Activated T-helper 2 cell treated with anti-CD3 and anti-CD28 coated beads, Interferon-gamma antibody, Interleukin-2, Interleukin-4, amounts not matched to agents 10 μg/mL and 5 μg/mL and 100 μg/mL, durations not matched to agents 14 hours and 24 hours and 36 hours (primary cell): ENCODE data around the gene RANBP9. TPM values are rescaled to one million over a fixed set of nuclear protein-coding genes. Genes with fewer than 3 reads are reported as not detected.

ENCODE experiments used
- DNase-seq: peaks from one replicate; pipeline ENCODE4 v3.0.0; 2021; ENCODE audit warnings: low spot score
- H3K27ac Mint-ChIP-seq: one replicate; pipeline ENCODE4 v1.8.0; 2021; ENCODE audit warnings: mixed read lengths
- H3K27me3 Mint-ChIP-seq: one replicate; pipeline ENCODE4 v1.8.0; 2021; ENCODE audit warnings: low read depth, mixed read lengths
- H3K36me3 Mint-ChIP-seq: one replicate; pipeline ENCODE4 v1.8.0; 2021; ENCODE audit warnings: low read depth, mixed read lengths
- H3K4me1 Mint-ChIP-seq: one replicate; pipeline ENCODE4 v1.8.0; 2021; ENCODE audit warnings: low read depth, mixed read lengths
- H3K4me3 Mint-ChIP-seq: one replicate; pipeline ENCODE4 v1.8.0; 2021; ENCODE audit warnings: low read depth, mild to moderate bottlenecking, moderate library complexity, mixed read lengths
- H3K9me3 Mint-ChIP-seq: one replicate; pipeline ENCODE4 v1.8.0; 2021; ENCODE audit warnings: mixed read lengths
- intact Hi-C: fragments of 100-400 bp; cut with micrococcal nuclease; formaldehyde crosslinking; loops from one replicate; pipeline ENCODE4 v1.15.1; 2023
- total RNA-seq: library from RNA; stranded (reverse); gene quantifications from 2 replicates; pipeline ENCODE4 v1.2.3, GENCODE V29; 2022

Gene RANBP9
- total RNA-seq, 1 donor from 2014 or later, result 55.7 TPM

DNA sequence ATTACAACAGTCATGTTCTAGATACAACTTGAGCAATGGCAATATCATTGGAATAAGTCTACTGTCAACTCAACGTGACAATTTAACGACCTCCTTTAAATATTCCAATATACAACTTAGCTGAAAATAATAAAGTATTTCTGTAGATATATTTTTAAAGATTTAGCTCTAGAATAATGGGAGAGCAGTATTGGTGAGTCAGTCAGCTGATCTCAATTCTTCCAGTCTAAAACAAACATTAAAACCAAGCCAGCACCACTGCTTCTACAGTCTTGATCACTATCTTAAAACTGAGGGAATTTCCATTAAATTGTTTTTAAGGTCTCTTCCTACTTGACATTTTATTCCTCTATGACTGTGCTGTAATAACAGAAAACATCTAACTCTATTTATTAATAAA is 58.3 kb downstream of the RANBP9 start:
- DNase-seq, result no peak
- H3K9me3 Mint-ChIP-seq, result no peaks in the 10 kb centered on the region
- H3K36me3 Mint-ChIP-seq, result peaks cover 30% of the 10 kb centered on the region
- no peak overlapping the region for H3K27ac Mint-ChIP-seq
- intact Hi-C loops, result loop anchor here (2.0 kb wide), 1 partner anchor 16 kb away; no protein-coding TSS in a partner anchor
- H3K27me3 Mint-ChIP-seq, result no peaks in the 10 kb centered on the region
- H3K4me3 Mint-ChIP-seq, result no peak overlapping the region
- peaks cover 28% of the 10 kb centered on the region for H3K4me1 Mint-ChIP-seq

DNA sequence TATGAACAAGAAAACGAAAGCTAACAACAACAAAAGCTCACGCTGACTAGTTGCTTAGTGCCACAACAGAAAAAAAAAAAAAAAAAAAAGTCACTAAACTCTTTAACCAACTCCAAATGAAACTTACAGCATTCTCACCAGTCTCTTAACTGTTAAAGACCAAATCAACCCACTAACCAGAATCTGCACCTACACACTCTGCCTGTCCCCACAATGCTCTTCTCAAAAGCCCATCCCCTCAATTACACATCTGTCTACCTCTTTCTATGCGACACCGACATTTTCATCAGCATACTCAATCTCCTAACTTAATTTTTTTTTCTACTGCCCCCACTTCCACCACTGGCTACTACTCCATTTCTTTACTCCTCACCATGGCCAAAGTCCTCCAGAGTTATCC is 62.2 kb downstream of the RANBP9 start:
- Mint-ChIP-seq H3K27me3 (no peaks in the 10 kb centered on the region), H3K9me3 (no peaks in the 10 kb centered on the region), H3K4me3 (no peak overlapping the region), H3K4me1 (peaks cover 17% of the 10 kb centered on the region), H3K36me3 (peaks cover 33% of the 10 kb centered on the region), H3K27ac (peak overlapping the region; percentile 2)
- DNase-seq, result no peak
- intact Hi-C loops, result no loop called here

DNA sequence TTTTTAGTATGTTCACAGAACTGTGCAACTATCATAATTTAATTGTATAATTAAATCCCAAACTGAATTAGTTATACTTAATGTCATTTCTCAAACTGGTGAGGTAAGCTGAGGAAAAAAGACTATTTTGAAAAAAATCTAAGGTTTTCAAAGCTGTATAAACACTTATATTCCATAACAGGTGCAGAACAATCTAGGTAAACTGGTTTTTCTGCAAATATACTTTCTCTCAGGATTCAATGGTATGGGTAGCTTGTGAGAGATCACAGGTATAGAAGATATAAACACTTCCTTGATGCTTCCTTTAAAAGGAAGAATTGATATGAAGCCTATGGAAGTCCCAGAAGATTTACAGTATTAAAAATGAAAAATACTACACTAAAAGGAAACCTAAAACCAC is 62.8 kb downstream of the RANBP9 start:
- Mint-ChIP-seq H3K4me3 (no peak overlapping the region), H3K4me1 (peaks cover 16% of the 10 kb centered on the region), H3K9me3 (no peaks in the 10 kb centered on the region), H3K36me3 (peaks cover 34% of the 10 kb centered on the region), H3K27me3 (no peaks in the 10 kb centered on the region), H3K27ac (no peak overlapping the region)
- DNase-seq, result no peak
- intact Hi-C loops, result no loop called here

DNA sequence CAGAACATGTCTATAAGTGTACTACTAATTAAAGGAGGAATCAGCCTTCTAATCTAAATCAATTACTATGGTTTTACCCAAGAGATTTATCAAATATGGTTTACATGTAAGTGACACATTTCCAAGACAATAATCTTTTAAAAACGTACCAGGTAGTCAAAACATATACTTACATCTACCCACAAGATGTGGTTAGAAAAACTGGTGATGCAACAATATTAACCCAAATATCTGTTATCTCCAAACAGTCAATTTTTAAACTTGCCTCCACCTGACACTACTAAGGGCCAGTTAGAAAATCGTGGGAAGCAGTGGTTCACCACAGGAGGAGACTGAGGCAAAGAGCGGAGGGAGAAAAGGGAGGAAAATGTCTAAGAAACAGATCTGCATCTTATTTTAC is 68.5 kb downstream of the RANBP9 start:
- Mint-ChIP-seq H3K27ac (no peak overlapping the region), H3K4me1 (peaks cover 16% of the 10 kb centered on the region), H3K9me3 (no peaks in the 10 kb centered on the region), H3K4me3 (no peak overlapping the region), H3K36me3 (peaks cover 47% of the 10 kb centered on the region), H3K27me3 (no peaks in the 10 kb centered on the region)
- no peak for DNase-seq
- intact Hi-C loops, result no loop called here

DNA sequence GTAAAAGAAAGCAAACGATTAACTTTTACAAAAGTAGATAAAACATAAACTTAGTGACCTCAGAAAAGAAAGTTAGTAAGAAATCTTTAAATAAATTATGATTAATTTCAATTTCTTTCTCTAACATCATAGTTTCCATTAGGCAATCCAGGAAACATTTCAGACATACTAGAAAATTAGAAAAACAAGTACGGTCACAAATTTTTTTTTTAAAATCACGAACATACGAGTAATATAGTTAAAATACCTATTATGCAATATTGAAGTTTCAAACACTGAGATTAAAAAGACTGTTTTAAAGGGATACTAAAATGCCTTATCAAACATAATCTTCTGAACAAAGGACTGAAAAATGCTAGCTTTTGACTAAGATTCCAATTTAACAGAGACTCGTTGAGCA is 70.3 kb downstream of the RANBP9 start:
- peaks cover 58% of the 10 kb centered on the region for H3K36me3 Mint-ChIP-seq
- H3K4me1 Mint-ChIP-seq, result peaks cover 26% of the 10 kb centered on the region
- H3K27me3 Mint-ChIP-seq, result no peaks in the 10 kb centered on the region
- H3K27ac Mint-ChIP-seq, result no peak overlapping the region
- no peak overlapping the region for H3K4me3 Mint-ChIP-seq
- no peak for DNase-seq
- intact Hi-C loops, result no loop called here
- no peaks in the 10 kb centered on the region for H3K9me3 Mint-ChIP-seq

DNA sequence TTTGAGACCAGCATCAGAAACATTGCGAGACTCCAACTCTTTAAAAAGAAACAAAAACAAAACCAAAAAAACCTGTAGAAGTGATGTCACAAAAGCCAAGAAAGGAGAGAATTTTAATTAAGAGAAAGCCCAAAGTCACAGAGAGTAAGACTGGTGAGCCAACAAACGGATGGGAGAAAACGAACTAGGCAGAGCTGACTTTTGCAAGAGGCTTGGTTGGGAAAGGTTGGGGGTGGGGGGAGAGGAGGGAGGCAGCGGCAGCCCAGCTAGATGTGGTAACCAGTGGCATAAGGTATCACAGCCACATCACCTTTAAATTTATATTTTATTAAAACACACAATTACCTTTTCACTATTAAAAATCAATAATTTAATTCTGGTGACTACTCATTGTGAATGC is 73.0 kb downstream of the RANBP9 start:
- Mint-ChIP-seq H3K4me1 (peaks cover 31% of the 10 kb centered on the region), H3K4me3 (no peak overlapping the region), H3K36me3 (peaks cover 63% of the 10 kb centered on the region), H3K9me3 (no peaks in the 10 kb centered on the region), H3K27ac (peak overlapping the region; percentile 26), H3K27me3 (no peaks in the 10 kb centered on the region)
- intact Hi-C loops, result no loop called here
- no peak for DNase-seq

DNA sequence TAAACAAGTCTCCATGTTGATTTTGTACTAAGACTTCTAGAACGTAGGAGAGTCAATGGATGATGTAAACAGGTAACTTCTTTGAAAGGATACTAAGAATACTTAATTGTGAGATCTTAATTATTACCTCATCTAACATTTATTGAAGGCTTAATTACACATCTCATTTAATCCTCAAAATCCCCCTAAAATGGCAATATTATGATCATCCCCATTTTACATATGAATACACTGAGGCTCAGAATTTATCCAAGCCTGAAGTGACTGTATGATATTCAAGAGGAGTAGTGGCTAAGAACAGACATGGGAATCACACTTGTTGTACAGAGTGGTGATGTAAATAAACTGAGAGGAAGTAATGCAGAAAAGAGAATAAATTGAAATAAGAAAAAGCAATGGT is 73.6 kb downstream of the RANBP9 start:
- no peaks in the 10 kb centered on the region for H3K9me3 Mint-ChIP-seq
- no peaks in the 10 kb centered on the region for H3K27me3 Mint-ChIP-seq
- intact Hi-C loops, result no loop called here
- peaks cover 58% of the 10 kb centered on the region for H3K36me3 Mint-ChIP-seq
- H3K4me1 Mint-ChIP-seq, result peaks cover 26% of the 10 kb centered on the region
- no peak overlapping the region for H3K4me3 Mint-ChIP-seq
- no peak overlapping the region for H3K27ac Mint-ChIP-seq
- DNase-seq, result no peak

DNA sequence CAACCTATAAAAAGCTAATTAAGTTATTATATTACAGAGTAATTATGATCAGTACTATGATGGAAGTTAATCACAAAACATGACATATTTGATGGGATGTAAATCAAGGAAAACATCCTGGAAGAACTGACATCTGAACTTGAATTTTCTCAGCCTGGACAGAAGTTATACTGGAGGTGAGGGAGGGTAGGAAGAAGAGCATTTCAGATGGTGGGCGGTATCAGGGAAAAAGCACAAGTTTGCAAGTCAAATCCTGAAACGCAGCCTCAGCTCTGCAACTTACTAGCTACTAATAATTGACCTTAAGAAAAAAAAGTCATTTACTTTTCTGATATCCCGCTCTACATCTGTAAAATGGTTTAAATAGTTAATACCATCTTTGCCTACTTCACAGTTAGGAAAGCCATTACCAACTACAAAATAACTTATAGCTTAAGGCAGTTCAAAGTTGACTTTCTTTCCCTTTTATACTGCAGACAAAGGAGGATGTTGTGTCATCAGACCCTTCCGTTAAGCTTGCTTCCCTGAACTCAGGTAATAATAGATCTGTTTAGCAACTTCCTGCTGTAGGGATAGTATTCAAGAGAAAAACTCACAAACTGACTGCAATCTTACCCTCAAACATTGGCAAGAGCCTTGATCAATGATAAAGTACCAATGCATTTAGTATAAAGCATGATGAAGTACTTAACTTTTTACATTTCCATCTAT is 75.5 kb downstream of the RANBP9 start:
- DNase-seq, result no peak
- no peaks in the 10 kb centered on the region for H3K9me3 Mint-ChIP-seq
- H3K36me3 Mint-ChIP-seq, result peaks cover 65% of the 10 kb centered on the region
- H3K4me3 Mint-ChIP-seq, result no peak overlapping the region
- H3K27ac Mint-ChIP-seq, result no peak overlapping the region
- H3K27me3 Mint-ChIP-seq, result no peaks in the 10 kb centered on the region
- intact Hi-C loops, result no loop called here
- H3K4me1 Mint-ChIP-seq, result peaks cover 27% of the 10 kb centered on the region

DNA sequence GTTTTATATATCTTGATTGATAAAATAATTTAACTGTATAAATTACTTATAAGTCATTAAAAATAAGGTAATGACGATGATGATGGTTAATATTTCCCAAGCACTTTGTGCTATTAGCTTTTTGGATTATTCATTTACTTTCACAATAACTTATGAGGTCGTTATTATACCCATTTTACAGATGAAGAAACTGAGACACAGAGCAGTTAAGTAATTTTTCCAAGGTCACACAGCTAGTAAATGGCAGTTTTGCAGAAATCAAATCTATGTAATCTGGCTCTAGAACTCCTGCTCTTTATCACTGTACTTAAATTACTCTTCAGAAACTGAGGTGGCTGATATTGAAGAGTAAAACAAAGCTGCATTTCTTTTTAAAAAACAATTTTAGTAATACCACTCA is 78.3 kb downstream of the RANBP9 start:
- Mint-ChIP-seq H3K27me3 (no peaks in the 10 kb centered on the region), H3K36me3 (peaks cover 69% of the 10 kb centered on the region), H3K4me3 (no peak overlapping the region), H3K9me3 (no peaks in the 10 kb centered on the region), H3K4me1 (peaks cover 31% of the 10 kb centered on the region), H3K27ac (no peak overlapping the region)
- intact Hi-C loops, result no loop called here
- DNase-seq, result no peak

DNA sequence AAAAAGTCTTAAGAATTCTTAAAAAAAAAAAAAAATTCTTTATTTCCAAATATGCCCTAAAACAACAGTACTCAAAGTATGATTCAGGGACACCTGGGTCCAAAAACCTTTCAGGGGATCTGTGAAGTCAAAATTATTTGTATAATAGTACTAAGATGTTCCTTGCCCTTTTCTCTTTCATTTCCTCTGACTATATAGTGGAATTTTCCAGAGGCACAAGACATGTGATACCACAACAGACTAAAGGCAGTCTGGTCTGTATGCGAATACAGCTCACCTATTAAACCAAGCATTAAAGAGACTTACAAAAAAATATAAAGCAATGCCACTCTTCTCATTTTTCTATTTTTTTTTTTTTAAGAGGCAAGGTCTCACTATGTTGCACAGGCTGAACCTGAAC is 81.1 kb downstream of the RANBP9 start:
- no peak for DNase-seq
- Mint-ChIP-seq H3K27me3 (no peaks in the 10 kb centered on the region), H3K36me3 (peaks cover 76% of the 10 kb centered on the region), H3K9me3 (no peaks in the 10 kb centered on the region), H3K4me3 (no peak overlapping the region), H3K27ac (no peak overlapping the region), H3K4me1 (peaks cover 14% of the 10 kb centered on the region)
- intact Hi-C loops, result no loop called here

DNA sequence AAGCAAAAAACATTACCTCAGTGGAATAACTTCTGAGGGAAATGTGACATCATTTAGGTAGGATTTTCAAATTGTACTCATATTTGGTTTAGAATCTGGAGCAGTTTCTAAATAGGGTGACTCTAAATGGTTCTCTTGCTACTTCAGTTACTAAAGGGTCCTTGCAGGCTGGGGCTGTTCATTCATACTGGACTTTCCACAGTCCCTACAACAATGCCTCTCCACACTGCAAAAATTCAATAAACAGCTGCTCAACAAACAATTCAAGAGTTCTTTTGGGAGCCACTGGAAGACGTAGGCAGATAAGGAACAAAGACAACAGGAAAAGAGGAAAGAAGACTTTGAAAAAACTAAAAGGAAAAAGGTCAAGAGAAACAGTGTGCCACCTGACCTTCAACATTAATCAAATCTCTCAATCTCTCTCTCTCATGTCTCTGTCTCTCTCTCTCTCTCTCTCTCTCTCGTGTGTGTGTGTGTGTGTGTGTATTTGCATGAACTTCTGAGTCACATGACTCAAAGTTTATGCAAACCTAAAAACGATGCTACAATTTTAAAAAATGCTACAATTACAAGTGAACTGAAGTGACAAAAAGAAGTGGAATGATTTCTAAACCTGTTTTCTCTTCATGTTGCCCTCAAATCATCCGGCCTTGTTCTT is 82.0 kb downstream of the RANBP9 start:
- H3K4me1 Mint-ChIP-seq, result peaks cover 21% of the 10 kb centered on the region
- no peak for DNase-seq
- peaks cover 74% of the 10 kb centered on the region for H3K36me3 Mint-ChIP-seq
- no peaks in the 10 kb centered on the region for H3K27me3 Mint-ChIP-seq
- H3K4me3 Mint-ChIP-seq, result no peak overlapping the region
- peak overlapping the region; percentile 59 for H3K27ac Mint-ChIP-seq
- H3K9me3 Mint-ChIP-seq, result no peaks in the 10 kb centered on the region
- intact Hi-C loops, result no loop called here

DNA sequence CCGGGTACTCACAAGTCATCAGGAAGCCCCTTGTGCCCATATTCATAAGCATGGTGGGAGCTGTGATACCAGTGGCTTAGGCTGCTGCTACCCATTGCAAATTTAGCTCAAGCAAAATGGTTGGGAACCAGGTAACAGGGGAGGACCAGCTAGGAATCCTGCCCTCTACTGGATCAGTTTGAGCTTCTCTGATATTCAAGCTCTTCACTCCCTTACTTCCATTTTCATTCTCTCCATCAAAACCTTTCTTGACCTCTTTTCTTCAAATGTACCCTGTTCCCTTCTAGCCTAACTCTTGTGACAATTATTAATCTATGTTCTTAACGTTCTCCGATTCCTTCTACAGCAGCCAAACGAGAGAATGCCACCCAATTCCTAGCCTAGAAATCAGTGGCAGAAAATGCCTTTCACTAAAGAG is 86.8 kb downstream of the RANBP9 start:
- Mint-ChIP-seq H3K27ac (peak overlapping the region; percentile 29), H3K36me3 (peaks cover 81% of the 10 kb centered on the region)
- intact Hi-C loops, result no loop called here

DNA sequence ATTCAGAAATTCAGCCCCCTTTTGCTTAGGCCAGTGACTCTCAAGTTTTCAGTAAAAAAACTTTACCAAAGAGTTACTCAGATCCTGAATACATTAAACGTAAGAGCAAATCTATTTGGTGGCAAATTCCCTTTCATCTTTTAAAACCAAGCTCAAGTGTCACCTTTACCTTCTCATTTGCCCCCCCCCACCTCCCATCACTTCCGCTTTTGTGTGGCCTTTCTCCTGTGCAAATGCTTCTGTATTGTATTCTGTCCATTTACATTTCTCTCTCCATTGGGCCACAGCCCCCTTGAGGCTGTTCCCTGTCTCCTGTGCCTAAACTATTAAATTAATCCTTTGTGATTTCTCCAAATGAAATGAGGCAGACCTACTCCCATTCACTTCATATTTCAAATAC is 94.6 kb downstream of the RANBP9 start:
- Mint-ChIP-seq H3K9me3 (no peaks in the 10 kb centered on the region), H3K27ac (peak overlapping the region; percentile 54), H3K27me3 (no peaks in the 10 kb centered on the region), H3K4me1 (peaks cover 21% of the 10 kb centered on the region), H3K36me3 (peaks cover 63% of the 10 kb centered on the region), H3K4me3 (peak overlapping the region; percentile 98)
- intact Hi-C loops, result no loop called here
- no peak for DNase-seq

More for the DNA sequence above, 86.8 kb downstream of the RANBP9 start:
- Mint-ChIP-seq H3K4me1 (peaks cover 18% of the 10 kb centered on the region), H3K4me3 (no peak overlapping the region), H3K9me3 (no peaks in the 10 kb centered on the region), H3K27me3 (no peaks in the 10 kb centered on the region)
- no peak for DNase-seq
